T-helper 22 cell (primary cell): ENCODE data around the gene ACVRL1.

ENCODE experiments used
- DNase-seq: peaks from one replicate; pipeline ENCODE4 v3.0.0-alpha.2; 2020; ENCODE audit warnings: low read depth

The ACVRL1 gene

DNA sequence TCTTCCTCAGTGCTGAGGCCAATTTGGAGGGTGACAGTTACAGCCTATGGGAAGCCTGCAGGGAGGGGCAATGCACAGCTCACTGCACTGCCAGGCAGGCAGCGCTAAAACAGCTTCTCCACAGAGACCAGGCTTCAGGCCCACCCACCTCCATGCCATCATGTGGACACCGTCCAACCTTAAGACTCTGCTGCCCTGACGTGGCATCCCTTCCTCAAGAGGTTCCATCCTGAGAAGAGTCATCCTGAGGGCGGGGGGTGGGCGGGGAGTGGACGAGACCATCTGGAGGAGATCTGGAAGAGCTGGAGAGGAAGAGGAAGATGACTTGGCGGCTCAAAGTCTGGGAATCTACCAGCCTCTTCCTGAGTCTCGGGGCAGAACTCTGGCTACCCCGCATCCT is 8.4 kb upstream of the ACVRL1 start:
- DNase-seq, result no peak

DNA sequence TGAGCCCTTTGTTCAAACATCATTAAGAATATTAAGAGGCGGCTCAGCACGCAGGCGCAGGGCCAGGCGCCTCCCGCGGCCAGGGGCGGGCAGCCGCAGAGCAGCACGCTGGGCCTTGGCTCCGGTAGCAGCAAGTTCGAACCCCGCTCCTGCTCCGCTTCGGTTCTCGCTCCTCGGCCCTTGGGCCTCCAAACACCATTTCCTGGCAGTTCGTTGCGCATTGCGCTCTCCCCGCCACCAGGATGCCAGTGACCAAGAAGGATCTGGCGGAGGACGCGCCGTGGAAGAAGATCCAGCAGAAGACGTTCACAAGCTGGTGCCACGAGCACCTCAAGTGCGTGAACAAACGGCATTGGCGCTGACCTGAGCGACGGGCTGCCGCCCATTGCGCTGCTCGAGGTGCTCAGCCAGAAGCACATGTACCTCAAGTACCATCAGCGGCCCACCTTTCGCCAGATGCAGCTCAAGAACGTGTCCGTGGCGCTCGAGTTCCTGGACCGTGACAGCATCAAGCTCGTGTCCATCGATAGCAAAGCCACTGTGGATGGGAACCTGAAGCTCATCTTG is 6.9 kb upstream of the ACVRL1 start:
- no peak for DNase-seq

DNA sequence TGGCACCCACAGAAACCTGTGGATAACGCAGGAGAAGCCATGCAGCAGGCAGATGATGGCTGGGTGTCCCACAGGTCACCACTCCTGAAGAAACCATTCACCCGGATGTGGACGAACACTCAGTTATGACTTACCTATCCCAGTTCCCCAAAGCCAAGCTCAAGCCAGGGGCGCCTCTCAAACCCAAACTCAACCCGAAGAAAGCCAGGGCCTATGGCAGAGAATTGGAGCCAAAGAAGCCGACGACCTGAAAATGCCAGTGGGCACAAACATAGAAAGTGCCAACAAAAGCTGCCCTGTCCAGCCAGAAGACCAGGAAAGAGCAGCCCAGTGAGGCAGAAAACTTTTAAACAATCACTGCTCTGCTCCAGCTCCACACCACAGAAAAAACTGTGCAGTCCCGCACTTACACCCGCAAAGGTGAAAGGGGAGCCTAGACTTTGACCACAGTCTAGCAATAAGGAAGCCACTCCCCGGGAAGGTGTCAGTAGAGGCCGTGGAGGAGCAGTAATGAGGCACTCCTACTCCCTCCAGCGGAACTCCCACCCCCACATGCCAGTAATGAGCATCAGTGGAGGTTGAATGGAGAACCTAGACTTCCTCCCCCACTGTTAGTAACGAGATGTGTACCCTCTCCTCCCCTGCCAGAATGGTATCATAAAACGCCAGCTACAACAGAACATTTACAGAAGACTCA is 6.0 kb upstream of the ACVRL1 start:
- no peak for DNase-seq

- DNase-seq, result no peak
These were observed 5.4 kb upstream of the ACVRL1 start for GRCh38 chr12:51901881-51902280.

DNA sequence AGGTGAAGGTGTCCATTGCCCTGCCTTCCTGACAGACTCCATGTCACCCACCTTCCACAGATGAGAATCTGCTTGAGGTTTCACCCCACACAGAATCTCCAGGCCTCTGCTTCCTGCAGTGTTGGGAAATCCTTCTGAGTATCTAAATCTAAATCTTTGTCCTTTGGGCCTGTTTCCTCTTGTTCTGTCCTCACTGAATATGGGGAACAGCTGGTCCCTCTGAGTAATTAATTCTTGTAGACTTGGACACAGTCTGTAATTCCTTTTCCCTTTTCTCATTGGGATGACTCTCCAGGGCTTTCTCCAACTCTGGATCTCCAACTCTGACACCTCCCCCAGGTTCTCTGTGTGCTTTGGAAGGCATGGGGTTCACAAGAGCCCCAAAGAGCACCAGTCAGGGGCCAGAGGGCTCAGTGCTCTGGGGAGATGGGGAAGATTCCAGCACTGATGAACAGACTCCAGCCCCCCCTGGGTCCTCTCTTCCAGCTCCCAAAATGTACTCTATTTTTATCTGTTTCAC is 2.3 kb upstream of the ACVRL1 start:
- DNase-seq, result no peak

GRCh38 chr12:51905471-51906429 is 1.6 kb upstream of the ACVRL1 start:
- no peak for DNase-seq

DNA sequence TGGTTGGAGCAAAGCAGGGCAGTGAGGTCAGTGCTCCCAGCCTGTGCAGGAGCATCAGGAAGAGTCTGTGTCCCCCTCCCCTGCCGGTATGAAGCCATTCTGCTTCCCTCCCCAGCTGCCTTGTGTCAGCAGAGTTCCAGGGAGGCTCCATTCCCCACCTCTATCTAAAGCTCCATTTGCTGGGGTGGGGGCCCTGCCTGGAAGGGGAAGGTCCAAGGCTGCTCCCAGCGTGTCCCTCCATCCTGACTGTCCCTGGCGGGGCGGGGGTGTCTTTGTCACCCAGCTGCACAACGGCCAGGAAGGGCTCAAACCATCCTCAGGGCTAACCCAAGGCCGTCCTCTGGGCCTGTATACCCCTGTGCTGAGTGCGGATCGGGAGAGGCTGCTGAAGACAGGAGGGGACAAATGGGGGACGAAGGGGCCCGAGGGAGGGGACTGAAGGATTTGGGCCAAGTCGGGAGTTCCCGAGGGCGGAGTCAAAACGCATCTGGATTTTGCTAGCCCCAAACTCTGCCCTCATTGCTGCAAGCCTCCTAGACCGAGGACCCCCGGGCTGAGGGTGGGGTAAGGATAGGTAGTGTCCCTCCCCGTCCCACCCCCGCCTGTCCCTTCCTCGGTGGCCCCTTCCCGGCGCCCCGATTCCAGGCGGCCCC is 748 bp upstream of the ACVRL1 start:
- no peak for DNase-seq

DNA sequence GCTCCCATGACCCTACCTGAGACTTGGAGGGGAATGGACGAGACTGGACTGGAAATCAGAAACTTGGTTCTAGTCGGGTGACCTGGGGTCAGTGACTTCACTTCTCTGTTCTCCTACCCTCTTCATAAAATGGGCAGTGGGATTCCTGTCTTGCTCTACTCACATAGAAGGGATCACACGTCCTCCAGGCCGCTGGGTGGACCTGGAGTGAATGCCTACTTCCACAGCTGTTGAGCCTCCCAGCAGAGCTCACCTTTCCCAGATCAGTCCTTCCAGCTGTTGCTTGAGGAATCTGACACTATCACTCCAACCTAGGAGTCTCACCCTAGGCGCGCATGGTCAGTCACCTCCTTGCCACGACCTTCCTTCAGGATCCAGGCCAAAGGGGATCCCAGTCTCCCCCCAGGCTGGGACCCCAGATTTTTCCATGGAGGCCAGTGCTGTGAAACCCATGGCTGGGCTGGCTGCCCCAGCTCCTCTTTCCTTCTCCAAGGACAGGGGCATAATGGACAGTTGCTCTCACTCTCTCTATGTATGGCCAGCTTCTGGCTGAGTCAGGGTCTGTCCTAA is 637 bp downstream of the ACVRL1 start:
- no peak for DNase-seq

- no peak for DNase-seq
These were observed 1.7 kb downstream of the ACVRL1 start for GRCh38 chr12:51908876-51909592.

GRCh38 chr12:51910168-51910567 is 2.9 kb downstream of the ACVRL1 start:
- DNase-seq, result no peak

- DNase-seq, result no peak
These were observed 3.4 kb downstream of the ACVRL1 start for GRCh38 chr12:51910691-51911090.

DNA sequence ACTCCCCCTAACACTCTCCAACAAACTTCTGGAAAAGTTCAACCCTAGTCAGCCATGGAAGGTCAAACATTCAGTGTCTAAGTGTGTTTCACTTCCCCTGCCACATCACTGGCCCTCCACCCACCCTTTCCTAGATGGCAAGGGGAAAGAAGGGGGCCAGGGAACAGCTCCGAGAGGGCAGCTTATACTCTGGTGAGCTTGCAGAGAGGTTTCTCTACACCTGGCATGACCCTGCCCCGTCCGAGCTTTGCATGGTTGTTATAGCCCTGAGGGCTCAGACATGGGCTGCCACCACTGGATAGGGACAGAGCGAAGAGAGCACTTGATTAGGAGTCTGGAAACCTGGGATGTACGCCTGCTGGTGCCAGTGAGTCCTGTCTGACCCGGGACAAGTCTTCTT is 4.0 kb downstream of the ACVRL1 start:
- no peak for DNase-seq

DNA sequence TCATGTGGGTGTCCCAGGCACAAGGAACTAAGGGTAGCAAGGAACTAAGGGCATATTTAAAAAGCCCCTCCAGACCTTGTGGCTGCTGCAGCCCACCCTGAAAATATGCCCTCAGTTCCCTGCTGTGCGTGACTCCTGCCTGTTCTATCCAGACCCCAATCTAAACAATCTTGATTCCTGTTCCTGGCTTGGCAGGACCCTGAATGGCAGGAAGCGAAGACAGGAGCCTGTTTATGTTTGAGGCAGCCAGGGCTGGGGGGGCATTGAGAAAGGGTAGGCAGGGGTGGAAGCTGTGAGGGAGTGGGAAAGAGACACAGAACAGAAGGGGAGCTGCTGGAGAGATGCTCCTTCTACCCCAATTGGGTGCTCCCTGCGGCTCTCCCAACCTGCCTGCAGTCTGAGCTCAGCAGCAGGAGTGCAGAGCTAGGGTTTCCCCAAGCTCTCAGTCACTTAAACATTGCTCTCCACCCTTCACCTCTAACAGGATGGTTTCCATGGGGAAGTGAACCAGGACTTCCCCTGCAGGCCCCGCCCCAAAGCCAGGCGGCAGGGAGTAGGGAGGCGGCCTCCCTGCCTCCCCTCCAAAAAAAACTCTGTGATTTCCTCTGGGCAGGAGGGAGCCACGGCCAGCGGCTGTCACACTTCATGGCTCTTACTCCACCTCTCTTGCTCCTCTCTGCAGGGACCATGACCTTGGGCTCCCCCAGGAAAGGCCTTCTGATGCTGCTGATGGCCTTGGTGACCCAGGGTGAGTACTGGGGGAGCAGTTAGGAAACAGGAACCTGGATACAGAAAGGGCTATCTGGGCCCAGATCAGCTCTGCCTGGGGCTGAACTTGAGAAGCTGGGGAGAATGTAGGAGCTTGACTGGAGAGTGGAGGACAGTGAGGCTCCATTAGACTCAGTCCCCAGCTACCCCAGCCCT is 4.7 kb downstream of the ACVRL1 start:
- no peak for DNase-seq

DNA sequence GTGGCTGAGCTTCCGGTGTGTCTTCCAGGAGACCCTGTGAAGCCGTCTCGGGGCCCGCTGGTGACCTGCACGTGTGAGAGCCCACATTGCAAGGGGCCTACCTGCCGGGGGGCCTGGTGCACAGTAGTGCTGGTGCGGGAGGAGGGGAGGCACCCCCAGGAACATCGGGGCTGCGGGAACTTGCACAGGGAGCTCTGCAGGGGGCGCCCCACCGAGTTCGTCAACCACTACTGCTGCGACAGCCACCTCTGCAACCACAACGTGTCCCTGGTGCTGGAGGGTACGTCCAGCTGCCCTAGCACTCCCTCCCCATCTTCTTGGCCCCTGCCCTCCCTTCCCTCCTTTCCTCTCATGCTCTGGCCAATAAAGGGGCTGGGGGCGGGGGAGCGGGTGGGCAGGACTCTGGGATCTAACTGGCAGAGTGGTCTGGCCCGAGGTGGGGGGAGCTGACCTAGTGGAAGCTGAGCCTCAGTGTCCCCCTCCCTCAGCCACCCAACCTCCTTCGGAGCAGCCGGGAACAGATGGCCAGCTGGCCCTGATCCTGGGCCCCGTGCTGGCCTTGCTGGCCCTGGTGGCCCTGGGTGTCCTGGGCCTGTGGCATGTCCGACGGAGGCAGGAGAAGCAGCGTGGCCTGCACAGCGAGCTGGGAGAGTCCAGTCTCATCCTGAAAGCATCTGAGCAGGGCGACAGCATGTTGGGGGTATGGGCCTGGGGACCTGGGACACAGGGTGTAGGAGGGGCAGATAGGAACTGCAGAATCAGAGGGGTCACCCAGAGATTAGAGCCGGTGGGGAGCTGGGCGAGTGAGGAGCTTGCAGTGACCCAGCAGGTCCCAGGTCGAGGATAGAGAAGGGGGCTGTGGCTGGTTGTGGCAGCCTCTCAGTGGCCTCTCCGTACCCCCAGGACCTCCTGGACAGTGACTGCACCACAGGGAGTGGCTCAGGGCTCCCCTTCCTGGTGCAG is 6.0 kb downstream of the ACVRL1 start:
- DNase-seq, result no peak

DNA sequence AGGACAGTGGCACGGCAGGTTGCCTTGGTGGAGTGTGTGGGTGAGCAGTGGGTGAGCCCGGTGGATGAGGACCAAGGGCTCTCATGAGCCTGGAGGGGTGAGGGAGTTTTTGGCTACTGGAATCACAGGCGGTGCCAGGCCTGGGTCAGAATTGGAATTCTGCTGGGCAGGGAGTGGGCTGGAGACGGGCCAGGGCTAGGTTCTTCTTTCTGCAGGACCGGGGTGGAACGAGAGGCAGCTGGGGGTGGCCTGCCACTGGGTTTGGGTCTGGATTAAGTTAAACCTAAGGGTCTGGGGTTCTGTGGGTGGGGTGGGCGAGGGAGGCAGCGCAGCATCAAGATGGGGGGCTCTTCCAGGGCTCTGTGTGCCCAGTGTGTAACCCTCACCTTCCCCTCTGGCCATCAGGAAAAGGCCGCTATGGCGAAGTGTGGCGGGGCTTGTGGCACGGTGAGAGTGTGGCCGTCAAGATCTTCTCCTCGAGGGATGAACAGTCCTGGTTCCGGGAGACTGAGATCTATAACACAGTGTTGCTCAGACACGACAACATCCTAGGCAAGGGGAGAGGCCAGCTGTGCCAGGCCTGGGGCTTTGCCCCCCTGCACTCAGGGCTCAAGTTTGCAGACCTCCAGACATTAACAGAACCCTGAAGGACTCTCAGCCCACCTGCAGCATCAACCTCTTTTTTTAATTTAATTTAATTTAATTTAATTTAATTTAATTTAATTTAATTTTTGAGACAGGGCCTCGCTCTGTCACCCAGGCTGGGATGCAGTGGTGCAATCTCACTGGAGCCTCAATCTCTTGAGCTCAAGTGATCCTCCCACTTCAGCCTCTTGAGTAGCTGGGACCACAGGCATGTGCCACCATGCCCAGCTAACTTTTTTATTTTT is 7.0 kb downstream of the ACVRL1 start:
- DNase-seq, result no peak

GRCh38 chr12:51915003-51915625 is 7.8 kb downstream of the ACVRL1 start:
- no peak for DNase-seq

DNA sequence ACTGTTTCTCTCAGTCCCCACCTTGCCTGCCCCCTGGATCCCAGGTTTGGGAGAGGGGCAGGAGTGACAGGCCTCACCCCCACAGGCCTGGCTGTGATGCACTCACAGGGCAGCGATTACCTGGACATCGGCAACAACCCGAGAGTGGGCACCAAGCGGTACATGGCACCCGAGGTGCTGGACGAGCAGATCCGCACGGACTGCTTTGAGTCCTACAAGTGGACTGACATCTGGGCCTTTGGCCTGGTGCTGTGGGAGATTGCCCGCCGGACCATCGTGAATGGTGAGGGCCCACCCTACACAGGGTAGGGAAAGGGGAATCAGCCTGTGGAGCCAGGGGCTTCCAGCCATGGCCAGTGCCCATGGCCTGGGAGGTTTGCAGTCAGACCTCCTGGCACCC is 8.6 kb downstream of the ACVRL1 start:
- no peak for DNase-seq
